HG03045 (cell line): ENCODE results near the gene NFAM1.

ENCODE experiments used
- ATAC-seq: cut with Tn5 transposase; IDR thresholded peaks from one replicate; pipeline ENCODE4 v1.9.1; 2021; ENCODE audit warnings: mild to moderate bottlenecking, moderate library complexity; ENCODE audit not compliant: unreplicated experiment

Gene NFAM1

DNA sequence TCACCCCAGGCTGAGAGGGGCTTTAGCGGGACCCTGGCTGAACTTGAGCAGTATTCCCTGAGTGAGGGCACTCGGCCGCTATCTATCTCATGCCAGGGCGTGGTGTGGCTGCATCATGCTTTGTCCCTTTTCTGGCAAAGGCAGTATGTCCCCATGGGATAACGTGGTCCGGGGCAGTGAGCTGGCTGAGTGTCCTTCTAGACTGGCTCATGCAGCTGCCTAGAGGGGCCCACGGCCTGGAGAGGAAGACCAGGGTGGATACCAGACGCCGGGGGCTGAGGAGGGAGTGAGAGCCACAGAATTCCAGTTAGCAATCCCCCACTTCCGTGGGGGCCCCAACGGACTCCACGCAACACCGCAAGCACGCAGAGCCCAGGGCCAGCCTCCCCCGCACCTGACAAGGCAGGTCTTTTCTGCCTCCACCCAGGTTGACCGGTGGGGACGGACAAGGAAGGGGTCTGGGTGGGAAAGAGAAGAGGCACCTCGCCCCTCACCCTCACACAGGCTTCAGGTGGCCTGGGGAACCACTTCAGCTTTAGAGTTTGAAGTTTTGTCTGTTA is 15.5 kb downstream of the NFAM1 start:
- no peak for ATAC-seq

DNA sequence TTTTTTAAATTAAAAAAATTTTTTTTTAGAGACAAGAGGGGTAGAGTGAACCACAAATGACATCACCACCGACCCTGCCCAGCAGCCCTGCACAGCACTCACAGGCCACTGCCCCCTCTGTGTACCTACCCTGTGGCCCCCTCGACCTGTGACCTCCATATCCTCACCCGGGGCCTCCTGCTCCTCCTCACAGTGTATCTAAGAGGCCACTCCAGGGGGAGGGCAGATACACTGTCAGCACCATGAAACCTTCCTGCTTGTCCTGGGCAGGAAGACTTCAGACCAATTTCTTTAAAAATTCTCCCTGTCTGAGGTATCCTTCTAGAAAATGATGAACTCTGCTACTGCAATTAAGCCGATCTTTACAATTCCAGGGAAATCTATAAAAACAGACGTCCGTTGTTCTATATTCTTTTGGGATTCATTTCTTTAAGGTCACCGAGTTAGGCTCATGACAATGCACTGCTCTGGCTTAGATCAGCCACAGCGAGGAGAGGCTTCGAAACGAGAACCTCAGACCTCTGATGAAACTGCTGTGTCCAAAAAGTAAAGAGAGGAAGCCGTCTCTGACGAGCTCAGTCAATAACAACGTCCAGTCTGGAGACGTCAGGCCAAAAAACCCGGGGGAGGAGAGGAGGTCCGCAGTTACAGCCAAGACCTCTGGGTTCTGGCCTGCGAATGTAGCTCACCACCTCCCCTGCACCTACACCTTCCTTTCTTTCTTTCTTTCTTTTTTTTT is 17.5 kb downstream of the NFAM1 start:
- no peak for ATAC-seq

DNA sequence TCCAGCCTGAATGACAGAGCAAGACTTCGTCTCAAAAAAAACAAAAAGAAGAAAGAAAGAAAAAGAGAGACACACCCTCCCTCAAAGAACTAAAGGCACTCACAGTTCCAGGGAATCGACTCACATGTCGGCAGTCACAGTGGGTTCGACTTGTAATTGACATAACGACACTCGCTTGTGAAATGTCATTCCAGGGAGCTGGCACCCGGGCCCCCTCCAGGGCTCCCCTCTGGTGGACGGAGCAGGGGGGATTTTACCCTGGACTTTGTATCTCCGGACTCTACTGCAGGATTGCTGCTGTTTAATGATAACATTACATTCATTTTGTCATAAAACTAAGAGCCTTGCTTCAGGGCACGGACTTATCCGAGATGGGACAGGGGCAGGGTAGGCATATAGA is 18.2 kb downstream of the NFAM1 start:
- no peak for ATAC-seq

DNA sequence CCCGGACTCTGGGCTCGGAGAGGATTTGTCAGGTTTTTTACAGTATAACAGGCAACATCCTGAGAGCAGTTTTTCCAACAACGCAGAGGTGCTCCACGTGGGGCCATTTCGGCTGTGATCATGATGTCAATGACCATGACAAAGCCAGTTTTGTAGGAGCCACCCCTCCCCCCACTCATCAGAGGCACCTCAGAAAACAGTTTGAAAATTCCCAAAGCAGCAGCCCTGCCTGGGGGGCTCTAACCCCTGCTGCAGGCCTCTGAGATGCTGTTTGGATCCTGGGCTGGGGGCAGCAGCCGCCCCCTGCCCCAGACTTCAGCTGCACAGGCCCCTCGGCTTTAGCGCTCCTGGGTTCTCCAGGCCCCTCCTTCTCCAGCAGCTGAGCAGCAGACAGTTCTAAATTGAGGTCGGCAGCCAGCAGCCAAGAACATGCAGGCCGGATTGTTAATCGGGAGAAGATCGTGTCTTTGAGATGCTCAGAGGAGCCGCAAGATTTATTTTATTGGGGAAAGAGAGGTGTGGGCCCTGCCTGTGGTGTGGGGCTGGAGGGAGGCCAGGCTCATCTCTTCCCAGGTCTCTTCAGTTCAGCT is 19.4 kb downstream of the NFAM1 start:
- no peak for ATAC-seq

DNA sequence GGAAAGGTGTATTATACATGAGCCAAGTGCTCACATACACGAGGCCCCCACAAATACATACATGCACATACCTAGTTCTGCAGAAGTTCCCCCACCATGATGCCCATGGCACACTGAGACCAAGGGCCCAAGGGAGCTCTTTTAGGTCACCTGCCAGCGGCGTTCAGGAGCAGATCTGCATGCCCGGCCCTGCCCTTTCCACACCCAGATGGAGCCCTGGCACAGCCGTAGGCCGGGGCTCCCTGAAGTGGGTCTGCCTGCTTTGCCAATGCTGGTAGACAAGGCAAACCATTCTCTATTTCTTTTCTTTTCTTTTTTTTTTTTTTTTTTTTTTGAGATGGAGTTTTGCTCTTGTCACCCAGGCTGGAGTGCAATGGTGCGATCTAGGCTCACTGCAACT is 21.5 kb downstream of the NFAM1 start:
- no peak for ATAC-seq

DNA sequence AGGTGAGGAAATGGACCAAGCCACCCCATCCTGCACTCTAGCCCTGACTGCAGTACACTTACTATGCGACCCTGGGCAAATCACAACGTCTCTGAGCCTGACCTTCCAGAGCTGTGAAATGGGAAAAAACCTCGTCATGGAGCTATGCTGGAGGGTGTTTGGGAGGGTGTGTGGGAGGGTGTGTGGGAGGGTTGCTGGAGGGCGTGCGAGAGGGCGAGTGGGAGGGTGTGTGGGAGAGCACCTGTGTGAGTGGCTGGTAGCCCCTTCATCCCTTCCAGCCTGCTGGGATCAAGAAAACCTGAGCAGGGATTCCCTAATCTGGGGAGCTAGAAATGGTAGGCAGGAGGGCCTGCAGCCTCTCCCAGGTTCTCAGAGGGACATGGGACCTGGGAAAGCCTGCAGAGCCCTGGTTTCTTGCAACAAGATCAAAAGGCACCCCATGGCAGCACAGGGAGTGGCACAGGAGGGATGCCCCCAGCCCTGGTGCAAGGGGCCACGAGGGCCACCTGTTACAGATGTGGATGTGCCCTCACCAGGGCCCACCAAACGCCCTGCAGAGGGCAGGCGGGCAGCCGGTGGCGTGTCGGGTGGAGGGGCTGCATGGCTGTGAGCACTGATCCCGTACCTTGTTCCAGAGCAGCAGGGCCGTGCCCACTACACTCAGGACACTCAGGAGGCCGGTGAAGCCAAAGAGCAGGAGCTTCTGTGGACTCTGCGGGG is 23.2 kb downstream of the NFAM1 start:
- no peak for ATAC-seq

DNA sequence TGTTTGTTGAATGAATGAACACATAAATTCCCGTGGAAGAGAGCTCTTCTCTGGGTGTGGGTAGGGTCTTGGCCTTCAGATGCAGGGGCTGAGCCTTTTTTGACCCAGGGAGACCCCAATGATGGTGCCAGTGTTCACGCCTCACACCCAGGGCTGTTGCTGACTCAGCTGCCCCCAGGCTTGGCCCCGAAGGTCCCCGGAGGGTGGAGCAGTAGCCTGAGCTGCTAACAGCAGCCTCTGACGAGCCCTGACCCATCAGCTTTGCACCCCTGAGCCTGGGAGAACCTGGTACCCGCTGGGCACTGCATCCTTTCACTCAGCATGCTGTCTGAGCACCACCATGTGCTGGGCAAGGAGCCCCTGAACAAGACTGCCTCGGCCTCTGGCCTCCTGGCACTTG is 23.9 kb downstream of the NFAM1 start:
- ATAC-seq: no peak

DNA sequence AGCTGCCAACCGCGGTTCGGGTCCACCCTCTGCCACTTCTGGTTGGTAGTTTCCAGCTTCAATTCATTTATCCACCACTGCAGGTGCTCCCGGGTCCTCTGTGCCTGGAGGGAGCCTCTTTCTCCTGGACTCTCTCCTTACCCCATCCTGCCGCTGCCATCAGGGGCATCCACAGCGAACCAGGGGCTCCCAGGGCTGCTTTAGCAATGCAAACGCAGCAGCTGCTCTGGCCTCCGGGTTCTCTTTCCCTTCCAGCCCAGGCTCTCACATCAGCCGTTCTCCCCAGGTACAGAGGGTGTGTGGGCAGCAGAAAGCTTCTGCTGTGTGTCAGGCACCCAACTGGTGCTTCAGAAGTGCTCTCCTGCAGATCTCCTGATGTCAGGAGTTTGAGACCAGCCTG is 27.9 kb downstream of the NFAM1 start:
- no peak for ATAC-seq

DNA sequence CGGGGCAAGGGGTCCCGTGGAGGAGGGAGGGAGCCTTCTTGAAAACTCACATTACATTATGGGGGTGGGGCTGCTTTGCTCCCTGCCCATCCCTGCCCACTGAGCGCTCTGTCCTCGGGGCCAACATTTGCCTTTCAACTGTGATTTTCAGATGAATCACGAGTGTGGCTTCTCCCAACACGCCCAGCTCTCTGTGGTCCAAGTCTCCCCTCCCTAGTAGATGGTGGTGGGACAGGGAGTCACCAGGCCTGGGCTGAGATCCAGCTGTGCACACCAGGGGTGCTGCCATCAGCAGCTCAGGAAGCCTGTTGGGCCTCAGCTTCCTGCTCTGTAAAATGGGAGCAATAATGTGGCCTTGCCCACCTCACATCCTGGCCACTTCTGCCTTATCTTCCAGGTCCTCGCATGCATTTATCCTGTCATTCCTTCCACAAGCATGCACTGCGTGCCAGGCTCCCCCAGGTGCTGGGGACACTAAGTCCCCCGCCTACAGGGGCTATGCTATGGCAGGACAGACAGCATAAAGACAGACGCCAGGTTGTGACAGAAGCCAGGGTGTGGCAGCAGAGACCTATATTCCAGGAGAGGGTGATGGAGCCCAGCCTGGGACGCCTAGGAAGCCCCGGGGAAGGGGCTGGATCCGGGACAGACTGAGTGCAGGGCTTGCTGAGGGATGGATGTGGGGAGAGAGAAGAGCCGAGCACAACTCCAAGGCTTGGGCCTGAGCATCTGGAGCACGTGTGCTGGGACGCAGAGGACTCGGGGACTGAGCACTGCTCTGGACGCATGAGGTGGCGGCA is 30.5 kb downstream of the NFAM1 start:
- no peak for ATAC-seq

DNA sequence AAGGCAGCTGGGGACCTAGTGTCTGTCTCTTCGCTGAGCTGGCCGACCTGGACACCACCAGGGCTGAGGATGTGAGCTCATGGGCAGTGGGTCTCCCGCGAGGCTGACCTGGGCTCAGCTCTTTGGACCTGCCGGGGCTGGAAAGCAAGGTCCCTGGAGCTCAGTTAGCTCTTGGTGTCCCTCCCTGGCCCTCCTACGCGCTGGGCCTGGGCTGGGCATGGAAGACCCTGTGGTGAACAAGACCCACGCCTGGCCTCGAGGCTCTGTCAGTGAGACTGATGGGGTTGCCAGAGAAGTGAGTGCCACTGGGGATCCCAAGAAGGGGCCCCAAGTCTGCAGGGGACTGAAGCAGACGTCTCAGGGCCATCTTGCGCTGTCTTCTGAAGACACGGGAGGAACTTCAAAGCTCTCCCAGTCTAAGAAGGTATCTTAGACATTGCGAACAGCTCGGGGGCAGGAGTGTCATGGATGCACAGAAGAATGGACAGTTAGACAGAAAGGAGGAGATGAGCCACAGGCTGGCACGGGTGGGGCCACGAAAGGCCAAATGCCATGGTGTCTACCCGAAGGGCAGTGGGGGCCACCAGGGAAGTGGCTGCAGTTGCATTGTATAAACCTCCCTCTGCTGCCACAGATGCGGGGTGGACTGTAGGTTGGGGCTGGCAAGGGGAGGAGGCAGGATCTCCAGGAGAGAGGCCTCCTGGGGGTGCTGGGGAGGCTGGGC is 31.2 kb downstream of the NFAM1 start:
- ATAC-seq: no peak

DNA sequence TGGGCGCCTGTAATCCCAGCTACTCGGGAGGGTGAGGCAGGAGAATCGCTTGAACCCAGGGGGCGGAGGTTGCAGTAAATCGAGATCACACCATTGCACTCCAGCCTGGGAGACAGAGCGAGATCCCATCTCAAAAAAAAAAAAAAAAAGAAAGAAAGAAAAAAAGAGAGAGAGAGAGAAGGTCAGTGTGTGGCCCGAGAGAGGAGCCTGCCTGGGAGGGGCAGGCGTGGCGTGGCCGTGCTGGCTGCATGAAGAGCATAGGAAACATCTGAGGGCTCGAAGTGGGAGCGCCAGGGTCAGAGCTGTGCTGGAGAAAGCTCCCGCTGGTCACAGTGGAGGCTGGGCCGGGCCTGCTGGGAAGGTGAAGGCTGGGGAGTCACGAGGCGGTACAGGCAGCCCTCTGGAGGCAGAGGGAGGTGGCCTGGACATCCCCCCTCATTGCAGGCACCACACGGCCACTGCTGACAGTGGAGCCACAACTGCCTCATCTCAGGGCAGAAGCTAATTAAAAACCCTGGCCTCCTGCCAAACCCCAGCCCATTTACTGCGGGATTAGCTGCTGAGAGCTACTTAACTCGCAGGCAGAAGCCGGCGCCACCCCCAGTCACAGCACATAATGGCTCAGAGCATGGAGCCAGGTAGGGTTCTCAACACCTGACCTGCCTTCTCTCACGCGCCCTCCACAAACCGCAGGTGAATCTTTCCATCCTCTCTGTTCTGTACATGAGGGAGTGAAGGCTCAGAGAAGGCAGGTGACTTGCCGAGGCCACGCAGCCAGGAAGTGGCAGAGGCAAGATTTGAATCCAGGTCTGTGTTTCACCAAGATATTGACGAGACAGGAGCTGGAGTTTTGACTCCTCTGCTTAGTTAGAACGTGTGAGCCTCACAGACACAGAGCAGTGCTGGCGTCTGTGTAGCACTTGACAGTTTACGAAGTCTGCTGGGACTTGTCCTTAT is 32.6 kb downstream of the NFAM1 start:
- ATAC-seq: no peak

DNA sequence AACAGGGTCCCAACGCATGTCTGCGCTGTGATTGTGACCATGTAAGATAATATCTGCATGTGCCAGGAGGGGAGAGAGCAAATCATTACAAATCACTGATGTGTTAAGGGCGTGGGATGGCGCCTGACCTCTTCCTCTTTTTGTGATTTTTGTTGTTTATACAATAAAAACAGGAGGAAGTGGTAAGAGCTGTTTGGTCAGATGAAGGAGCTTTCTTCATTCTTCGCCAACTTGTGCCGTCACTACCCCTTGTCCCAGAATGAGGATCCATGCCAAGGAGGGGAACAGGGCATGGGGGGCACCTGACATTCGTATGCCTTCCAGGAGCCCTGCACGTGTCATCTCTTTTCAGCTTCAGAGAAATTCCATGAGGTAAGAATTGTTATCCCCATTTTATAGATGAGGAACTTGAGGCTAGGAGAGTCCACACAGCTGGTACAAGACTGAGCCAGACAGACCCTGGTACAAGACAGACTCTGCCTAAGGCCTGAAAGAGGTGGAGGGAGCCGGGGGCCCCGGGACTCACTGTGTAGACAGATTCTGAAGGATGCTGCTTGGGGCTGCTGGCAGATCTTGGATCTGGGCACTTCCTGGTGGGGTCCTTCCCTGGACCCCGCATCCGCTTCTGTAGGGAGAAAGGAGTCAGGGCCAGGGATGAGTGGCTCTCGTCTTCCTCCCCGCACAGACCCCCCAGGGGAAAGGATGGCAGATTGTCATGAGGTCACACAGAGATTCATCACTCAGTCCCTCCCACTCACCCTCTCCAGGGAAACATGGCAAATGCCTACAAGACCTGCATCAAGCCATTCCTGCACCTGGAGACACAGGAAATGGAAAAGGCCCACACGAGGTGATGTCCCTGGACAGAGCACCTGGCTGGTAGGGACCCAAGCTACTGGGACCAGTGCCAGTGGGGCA is 34.6 kb downstream of the NFAM1 start:
- ATAC-seq: no peak

DNA sequence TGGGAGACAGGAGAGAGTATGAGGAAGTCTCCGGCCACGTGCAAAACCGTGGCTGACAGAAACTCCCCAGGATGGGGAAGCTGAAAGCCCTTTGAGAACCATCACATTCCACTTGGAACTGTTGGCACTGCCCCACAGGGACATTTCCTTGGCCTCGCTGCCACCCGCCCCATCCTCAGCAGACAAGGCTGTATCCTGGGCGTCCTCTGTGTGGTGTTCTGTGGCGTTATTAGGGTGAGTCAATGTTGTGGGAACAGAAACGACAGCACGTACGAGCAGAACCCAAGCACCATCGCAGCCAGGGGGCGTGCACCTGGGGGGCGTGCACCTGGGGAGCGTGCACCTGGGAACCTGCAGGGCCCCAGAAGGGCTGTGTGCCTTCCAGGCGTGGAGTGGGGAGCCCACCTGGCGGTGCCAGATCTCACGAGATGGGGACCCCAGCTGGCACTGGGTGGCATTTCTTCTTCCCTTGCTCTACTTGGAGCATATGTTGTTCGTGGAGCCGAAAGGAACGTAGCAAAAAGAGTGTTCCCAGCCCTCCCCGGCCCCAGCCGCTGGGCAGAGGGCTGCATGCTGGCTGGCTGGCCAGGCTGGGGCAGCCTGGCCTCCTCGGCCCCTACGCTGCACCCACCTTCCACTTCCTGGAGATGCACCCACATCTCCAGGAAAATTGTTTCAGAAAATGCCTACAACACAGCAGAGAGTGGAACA is 35.4 kb downstream of the NFAM1 start:
- ATAC-seq: no peak

DNA sequence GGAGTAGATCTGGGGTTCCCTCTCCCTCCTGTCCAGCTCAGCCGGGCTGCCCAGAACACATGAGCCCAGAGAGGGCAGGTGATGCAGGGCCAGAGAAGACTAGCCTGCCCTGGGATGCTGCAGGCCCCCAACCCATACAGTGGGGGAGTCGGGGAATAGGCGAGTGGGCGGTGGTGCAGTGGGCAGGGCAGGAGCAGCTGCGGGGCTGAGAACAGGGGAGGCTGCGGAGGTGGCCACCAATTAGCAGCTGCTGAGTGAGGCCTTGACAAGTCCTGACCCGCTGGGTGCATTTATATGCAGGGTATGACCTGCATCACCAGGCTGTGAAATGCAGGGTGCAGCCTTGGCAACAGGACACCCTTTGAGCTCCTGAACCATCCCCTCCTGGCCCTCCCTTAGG is 43.1 kb downstream of the NFAM1 start:
- ATAC-seq: no peak

DNA sequence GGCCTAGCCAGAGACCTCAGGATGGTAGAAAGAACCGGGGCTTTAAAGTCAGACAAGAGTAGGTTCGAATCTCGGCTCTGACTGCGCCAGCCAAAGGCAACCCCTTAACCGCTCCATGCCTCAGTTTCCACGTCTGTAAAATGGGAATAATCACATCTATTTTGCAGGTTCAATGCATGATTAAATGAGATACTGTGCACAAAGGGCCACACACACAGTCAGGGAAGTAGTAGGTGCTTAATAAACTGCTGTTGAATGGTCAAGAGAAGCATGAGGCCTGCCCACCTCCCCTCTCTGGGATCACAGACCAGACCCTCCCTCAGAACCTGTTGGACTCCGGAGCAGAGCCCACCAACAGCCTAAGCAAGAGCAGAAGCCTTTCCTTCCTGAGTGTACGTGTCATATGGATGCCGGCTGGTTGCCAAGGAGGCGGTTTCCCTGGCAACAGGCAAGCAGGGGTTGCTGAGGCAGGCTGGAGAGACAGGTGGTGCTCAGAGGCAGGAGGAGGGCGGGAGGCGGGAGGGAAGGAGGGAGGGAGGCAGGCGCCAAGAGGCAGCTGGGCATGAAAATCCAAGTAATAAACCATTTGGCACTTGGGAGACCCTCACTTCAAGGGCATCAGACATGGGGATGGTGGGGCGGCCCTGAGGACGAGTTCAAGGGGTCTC is 43.9 kb downstream of the NFAM1 start:
- no peak for ATAC-seq

DNA sequence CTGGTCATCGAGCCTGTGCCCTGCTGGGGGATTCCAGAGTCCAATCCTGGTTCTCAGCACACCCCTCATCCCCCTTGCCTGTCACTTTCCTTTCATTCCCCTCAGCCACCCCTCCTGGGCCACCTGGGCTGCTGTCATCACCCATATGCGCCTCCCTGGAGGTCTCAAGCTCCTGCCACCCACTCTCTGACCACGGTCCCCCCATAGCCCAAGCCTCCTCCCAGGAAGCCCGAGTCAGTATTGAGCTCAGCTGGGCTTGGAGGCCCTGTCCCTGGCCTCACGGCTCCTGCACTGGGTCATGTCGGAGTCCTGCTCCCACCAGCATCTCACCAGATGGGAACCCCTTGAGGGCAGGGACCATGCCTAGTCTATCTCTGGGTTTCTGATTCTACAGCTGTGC is 44.6 kb downstream of the NFAM1 start:
- no peak for ATAC-seq

DNA sequence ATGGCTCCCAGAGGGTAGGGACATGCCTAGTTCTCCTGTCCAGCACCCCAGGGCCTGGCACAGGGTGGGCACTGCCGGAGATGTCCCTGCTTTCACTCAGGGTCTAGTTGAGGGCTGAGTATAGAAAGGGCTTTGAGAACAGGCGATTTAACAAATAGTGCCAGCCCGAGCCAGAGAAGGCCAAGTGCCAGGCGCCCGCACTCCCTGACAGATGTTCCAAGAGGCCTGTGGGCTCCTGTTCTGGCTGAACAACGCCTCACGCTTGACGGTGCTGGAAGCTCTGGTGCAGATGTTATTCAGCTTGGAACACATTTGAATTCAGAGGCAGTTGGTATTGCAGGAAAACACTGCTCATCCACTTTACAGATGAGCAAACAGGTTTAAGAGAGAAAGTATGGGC is 46.5 kb downstream of the NFAM1 start:
- no peak for ATAC-seq
